NCI-H510A (cell line): ENCODE data around the gene MAN1A1.
"Not testable (repeated sequence)": the region's sequence is repeated elsewhere in the genome, so short reads cannot be mapped to it uniquely, and the experiment has no call there.

Experiments used
- DNase-seq: peaks from one replicate; lab custom pipeline; 2025; lab: John Stamatoyannopoulos, UW

Gene MAN1A1

GRCh38 chr6:119170447-119171087, 179.0 kb downstream of the MAN1A1 start:
- no peak for DNase-seq

GRCh38 chr6:119170103-119170446, 179.5 kb downstream of the MAN1A1 start:
- no peak for DNase-seq

GRCh38 chr6:119169355-119169754, 180.2 kb downstream of the MAN1A1 start:
- DNase-seq = not testable (repeated sequence)

- no peak for DNase-seq
Measured at GRCh38 chr6:119166024-119166784, 183.4 kb downstream of the MAN1A1 start.

- DNase-seq = no peak
Measured at GRCh38 chr6:119163006-119163405, 186.6 kb downstream of the MAN1A1 start.

- DNase-seq = no peak
Measured at GRCh38 chr6:119162134-119162775, 187.3 kb downstream of the MAN1A1 start.

- DNase-seq = no peak
Measured at GRCh38 chr6:119161438-119161837, 188.1 kb downstream of the MAN1A1 start.

GRCh38 chr6:119160911-119161310, 188.7 kb downstream of the MAN1A1 start:
- DNase-seq = no peak

- no peak for DNase-seq
Measured at GRCh38 chr6:119158057-119158848, 191.3 kb downstream of the MAN1A1 start.

- DNase-seq = no peak
Measured at GRCh38 chr6:119157506-119157815, 192.1 kb downstream of the MAN1A1 start.

- DNase-seq = no peak
Measured at GRCh38 chr6:119156757-119157505, 192.6 kb downstream of the MAN1A1 start.

GRCh38 chr6:119156082-119156481, 193.5 kb downstream of the MAN1A1 start:
- DNase-seq = not testable (repeated sequence)

- DNase-seq = no peak
Measured at GRCh38 chr6:119152187-119152586, 197.4 kb downstream of the MAN1A1 start.

- DNase-seq = no peak
Measured at GRCh38 chr6:119148825-119149525, 200.6 kb downstream of the MAN1A1 start.

- DNase-seq = no peak
Measured at GRCh38 chr6:119148098-119148824, 201.3 kb downstream of the MAN1A1 start.

- no peak for DNase-seq
Measured at GRCh38 chr6:119147101-119148053, 202.2 kb downstream of the MAN1A1 start.

GRCh38 chr6:119145111-119145510, 204.4 kb downstream of the MAN1A1 start:
- no peak for DNase-seq

GRCh38 chr6:119142637-119143036, 206.9 kb downstream of the MAN1A1 start:
- DNase-seq = no peak

- no peak for DNase-seq
Measured at GRCh38 chr6:119142041-119142440, 207.5 kb downstream of the MAN1A1 start.
